DMS79 (cell line): ENCODE measurements around the gene SGPL1.

Experiments
- DNase-seq: peaks from one replicate; lab custom pipeline; 2025; lab: John Stamatoyannopoulos, UW

The SGPL1 gene

GRCh38 chr10:70780370-70780760 lies 35.4 kb upstream of the SGPL1 start:
- DNase-seq = no peak

- no peak for DNase-seq
These were observed 35.0 kb upstream of the SGPL1 start for GRCh38 chr10:70780772-70781171.

- no peak for DNase-seq
These were observed 34.2 kb upstream of the SGPL1 start for GRCh38 chr10:70781461-70782051.

- DNase-seq = peak; percentile 11
These were observed 33.5 kb upstream of the SGPL1 start for GRCh38 chr10:70782086-70782745.

GRCh38 chr10:70782746-70783680 lies 32.7 kb upstream of the SGPL1 start:
- no peak for DNase-seq

GRCh38 chr10:70784016-70784415 lies 31.7 kb upstream of the SGPL1 start:
- no peak for DNase-seq

GRCh38 chr10:70784471-70784870 lies 31.3 kb upstream of the SGPL1 start:
- DNase-seq = no peak

GRCh38 chr10:70785190-70785589 lies 30.6 kb upstream of the SGPL1 start, which contains the start of gene TBATA:
Gene TBATA (minus strand): TSS chr10:70785377. CDS start chr10:70783379, 1,998 bp downstream.
- DNase-seq = no peak

GRCh38 chr10:70786799-70787415 lies 28.8 kb upstream of the SGPL1 start:
- no peak for DNase-seq

GRCh38 chr10:70791386-70792039 lies 24.2 kb upstream of the SGPL1 start:
- no peak for DNase-seq

- no peak for DNase-seq
These were observed 20.1 kb upstream of the SGPL1 start for GRCh38 chr10:70795613-70796012.

- DNase-seq = no peak
These were observed 17.9 kb upstream of the SGPL1 start for GRCh38 chr10:70797840-70798239.

GRCh38 chr10:70799124-70799523 lies 16.6 kb upstream of the SGPL1 start:
- no peak for DNase-seq

- no peak for DNase-seq
These were observed 13.9 kb upstream of the SGPL1 start for GRCh38 chr10:70801854-70802253.

- DNase-seq = peak; percentile 90
These were observed 11.8 kb upstream of the SGPL1 start for GRCh38 chr10:70803775-70804420.

GRCh38 chr10:70804421-70804808 lies 11.3 kb upstream of the SGPL1 start:
- DNase-seq = peak; percentile 14

GRCh38 chr10:70805619-70806215 lies 10.0 kb upstream of the SGPL1 start:
- DNase-seq = no peak

GRCh38 chr10:70806841-70807240 lies 8.9 kb upstream of the SGPL1 start:
- no peak for DNase-seq

- DNase-seq = no peak
These were observed 8.2 kb upstream of the SGPL1 start for GRCh38 chr10:70807556-70807955.

- DNase-seq = no peak
These were observed 6.6 kb upstream of the SGPL1 start for GRCh38 chr10:70809011-70809611.
